ENCODE measurements around the gene DHRSX.

DHRSX gene

GRCh38 chrX:2452799-2453198 lies 48.0 kb downstream of the DHRSX start:
- no peak for TF ChIP-seq POLR2A (IDR thresholded peaks at IDR 0.05; ENCODE audit: low read depth, low read length)
- no peak for DNase-seq (ENCODE audit: insufficient read length, low spot score)
- no peak for FAIRE-seq

- TF ChIP-seq POLR2A (IDR thresholded peaks at IDR 0.05; ENCODE audit: low read depth, low read length): no peak
- no peak for FAIRE-seq
These were observed 48.4 kb downstream of the DHRSX start for GRCh38 chrX:2452317-2452784.

GRCh38 chrX:2451501-2452316 lies 49.1 kb downstream of the DHRSX start:
- no peak for TF ChIP-seq POLR2A (IDR thresholded peaks at IDR 0.05; ENCODE audit: low read depth, low read length)
- no peak for DNase-seq (ENCODE audit: insufficient read length, low spot score)

More at GRCh38 chrX:2452317-2452784, 48.4 kb downstream of the DHRSX start:
- no peak for DNase-seq (ENCODE audit: insufficient read length, low spot score)

GRCh38 chrX:2450681-2451080 lies 50.1 kb downstream of the DHRSX start:
- DNase-seq (ENCODE audit: insufficient read length, low spot score) (no peak), FAIRE-seq (no peak)
- no peak for TF ChIP-seq POLR2A (IDR thresholded peaks at IDR 0.05; ENCODE audit: low read depth, low read length)

More at GRCh38 chrX:2451501-2452316, 49.1 kb downstream of the DHRSX start:
- FAIRE-seq: no peak

GRCh38 chrX:2449135-2449886 lies 51.5 kb downstream of the DHRSX start:
- TF ChIP-seq POLR2A (IDR thresholded peaks at IDR 0.05; ENCODE audit: low read depth, low read length): no peak

GRCh38 chrX:2447484-2447883 lies 53.3 kb downstream of the DHRSX start:
- TF ChIP-seq POLR2A (IDR thresholded peaks at IDR 0.05; ENCODE audit: low read depth, low read length): no peak
- no peak for DNase-seq (ENCODE audit: insufficient read length, low spot score)
- no peak for FAIRE-seq

More at GRCh38 chrX:2449135-2449886, 51.5 kb downstream of the DHRSX start:
- DNase-seq (ENCODE audit: insufficient read length, low spot score) (no peak), FAIRE-seq (no peak)

GRCh38 chrX:2446815-2447214 lies 54.0 kb downstream of the DHRSX start:
- TF ChIP-seq POLR2A (IDR thresholded peaks at IDR 0.05; ENCODE audit: low read depth, low read length): no peak
- no peak for FAIRE-seq
- no peak for DNase-seq (ENCODE audit: insufficient read length, low spot score)

GRCh38 chrX:2445662-2446623 lies 54.8 kb downstream of the DHRSX start:
- no peak for FAIRE-seq
- no peak for TF ChIP-seq POLR2A (IDR thresholded peaks at IDR 0.05; ENCODE audit: low read depth, low read length)
- no peak for DNase-seq (ENCODE audit: insufficient read length, low spot score)

- FAIRE-seq: no peak
- TF ChIP-seq POLR2A (IDR thresholded peaks at IDR 0.05; ENCODE audit: low read depth, low read length): no peak
- DNase-seq (ENCODE audit: insufficient read length, low spot score): no peak
These were observed 58.1 kb downstream of the DHRSX start for GRCh38 chrX:2442694-2443093.

GRCh38 chrX:2441466-2441865 lies 59.3 kb downstream of the DHRSX start:
- DNase-seq (ENCODE audit: insufficient read length, low spot score) (no peak), FAIRE-seq (no peak)
- no peak for TF ChIP-seq POLR2A (IDR thresholded peaks at IDR 0.05; ENCODE audit: low read depth, low read length)

GRCh38 chrX:2439613-2440012 lies 61.2 kb downstream of the DHRSX start:
- TF ChIP-seq POLR2A (IDR thresholded peaks at IDR 0.05; ENCODE audit: low read depth, low read length): no peak
- DNase-seq (ENCODE audit: insufficient read length, low spot score) (no peak), FAIRE-seq (no peak)

GRCh38 chrX:2435465-2435864 lies 65.3 kb downstream of the DHRSX start:
- FAIRE-seq (no peak), DNase-seq (ENCODE audit: insufficient read length, low spot score) (no peak)
- TF ChIP-seq POLR2A (IDR thresholded peaks at IDR 0.05; ENCODE audit: low read depth, low read length): no peak
